NCI-H82 (cell line): ENCODE results near the gene MAPK10.

Experiments
- DNase-seq: peaks from one replicate; lab custom pipeline; 2025; lab: John Stamatoyannopoulos, UW

The MAPK10 gene

GRCh38 chr4:86278126-86278525, 81.7 kb downstream of the MAPK10 start:
- DNase-seq: no peak

- peak; percentile 29 for DNase-seq
These were observed 85.2 kb downstream of the MAPK10 start for GRCh38 chr4:86274642-86275041.

- no peak for DNase-seq
These were observed 87.2 kb downstream of the MAPK10 start for GRCh38 chr4:86272669-86273068.

- no peak for DNase-seq
These were observed 88.8 kb downstream of the MAPK10 start for GRCh38 chr4:86271057-86271456.

- no peak for DNase-seq
These were observed 90.5 kb downstream of the MAPK10 start for GRCh38 chr4:86269354-86269753.

- no peak for DNase-seq
These were observed 95.6 kb downstream of the MAPK10 start for GRCh38 chr4:86264241-86264640.

GRCh38 chr4:86261636-86262035, 98.2 kb downstream of the MAPK10 start:
- DNase-seq: no peak

- no peak for DNase-seq
These were observed 103.8 kb downstream of the MAPK10 start for GRCh38 chr4:86256086-86256485.

- DNase-seq: no peak
These were observed 109.2 kb downstream of the MAPK10 start for GRCh38 chr4:86250619-86251018.

- no peak for DNase-seq
These were observed 109.8 kb downstream of the MAPK10 start for GRCh38 chr4:86250006-86250405.

GRCh38 chr4:86249074-86249473, 110.8 kb downstream of the MAPK10 start:
- no peak for DNase-seq

GRCh38 chr4:86247906-86248305, 111.9 kb downstream of the MAPK10 start:
- no peak for DNase-seq

GRCh38 chr4:86247320-86247719, 112.5 kb downstream of the MAPK10 start:
- no peak for DNase-seq

GRCh38 chr4:86243750-86244149, 116.1 kb downstream of the MAPK10 start:
- no peak for DNase-seq

GRCh38 chr4:86242677-86243076, 117.2 kb downstream of the MAPK10 start:
- no peak for DNase-seq

- no peak for DNase-seq
These were observed 124.3 kb downstream of the MAPK10 start for GRCh38 chr4:86235549-86235948.

- no peak for DNase-seq
These were observed 126.2 kb downstream of the MAPK10 start for GRCh38 chr4:86233681-86234080.

GRCh38 chr4:86233090-86233489, 126.8 kb downstream of the MAPK10 start:
- DNase-seq: no peak

GRCh38 chr4:86223472-86223871, 136.4 kb downstream of the MAPK10 start:
- DNase-seq: peak; percentile 63

- no peak for DNase-seq
These were observed 138.9 kb downstream of the MAPK10 start for GRCh38 chr4:86221002-86221401.

GRCh38 chr4:86220121-86220520, 139.7 kb downstream of the MAPK10 start:
- DNase-seq: no peak

- DNase-seq: no peak
These were observed 140.9 kb downstream of the MAPK10 start for GRCh38 chr4:86218746-86219473.

GRCh38 chr4:86203176-86203575, 156.7 kb downstream of the MAPK10 start:
- DNase-seq: no peak

GRCh38 chr4:86185659-86186058, 174.2 kb downstream of the MAPK10 start:
- no peak for DNase-seq
